Measurements from ENCODE around the gene RCOR3.
"Not testable (repeated sequence)": the region's sequence is repeated elsewhere in the genome, so short reads cannot be mapped to it uniquely, and the experiment has no call there.

Gene RCOR3

GRCh38 chr1:211259638-211260126, 516 bp downstream of the RCOR3 start:
- in situ Hi-C loops (cut with MboI; ENCODE audit: low sequenced_read_pairs) = no loop called here

GRCh38 chr1:211260141-211261107, 1.3 kb downstream of the RCOR3 start:
- in situ Hi-C loops (cut with MboI; ENCODE audit: low sequenced_read_pairs) = no loop called here

- in situ Hi-C loops (cut with MboI; ENCODE audit: low sequenced_read_pairs) = no loop called here
Observed at GRCh38 chr1:211261229-211261628, 2.1 kb downstream of the RCOR3 start.

GRCh38 chr1:211263022-211263421, 3.9 kb downstream of the RCOR3 start:
- in situ Hi-C loops (cut with MboI; ENCODE audit: low sequenced_read_pairs) = not testable (repeated sequence)

- in situ Hi-C loops (cut with MboI; ENCODE audit: low sequenced_read_pairs) = no loop called here
Observed at GRCh38 chr1:211267204-211267857, 8.2 kb downstream of the RCOR3 start.

- in situ Hi-C loops (cut with MboI; ENCODE audit: low sequenced_read_pairs) = no loop called here
Observed at GRCh38 chr1:211279340-211279739, 20.2 kb downstream of the RCOR3 start.

GRCh38 chr1:211280910-211281309, 21.7 kb downstream of the RCOR3 start:
- in situ Hi-C loops (cut with MboI; ENCODE audit: low sequenced_read_pairs) = no loop called here

GRCh38 chr1:211281320-211282022, 22.3 kb downstream of the RCOR3 start:
- in situ Hi-C loops (cut with MboI; ENCODE audit: low sequenced_read_pairs) = no loop called here

- in situ Hi-C loops (cut with MboI; ENCODE audit: low sequenced_read_pairs) = no loop called here
Observed at GRCh38 chr1:211282023-211282373, 22.8 kb downstream of the RCOR3 start.

- in situ Hi-C loops (cut with MboI; ENCODE audit: low sequenced_read_pairs) = no loop called here
Observed at GRCh38 chr1:211285196-211285595, 26.0 kb downstream of the RCOR3 start.

GRCh38 chr1:211287218-211287617, 28.1 kb downstream of the RCOR3 start:
- in situ Hi-C loops (cut with MboI; ENCODE audit: low sequenced_read_pairs) = no loop called here

GRCh38 chr1:211292411-211292810, 33.2 kb downstream of the RCOR3 start:
- in situ Hi-C loops (cut with MboI; ENCODE audit: low sequenced_read_pairs) = no loop called here

- in situ Hi-C loops (cut with MboI; ENCODE audit: low sequenced_read_pairs) = no loop called here
Observed at GRCh38 chr1:211296396-211296795, 37.2 kb downstream of the RCOR3 start.

GRCh38 chr1:211305044-211305443, 45.9 kb downstream of the RCOR3 start:
- in situ Hi-C loops (cut with MboI; ENCODE audit: low sequenced_read_pairs) = no loop called here

- in situ Hi-C loops (cut with MboI; ENCODE audit: low sequenced_read_pairs) = no loop called here
Observed at GRCh38 chr1:211309617-211310016, 50.5 kb downstream of the RCOR3 start.

- in situ Hi-C loops (cut with MboI; ENCODE audit: low sequenced_read_pairs) = no loop called here
Observed at GRCh38 chr1:211313392-211313791, 54.2 kb downstream of the RCOR3 start.

- in situ Hi-C loops (cut with MboI; ENCODE audit: low sequenced_read_pairs) = no loop called here
Observed at GRCh38 chr1:211318576-211319280, 59.6 kb downstream of the RCOR3 start.

GRCh38 chr1:211319892-211320291, 60.7 kb downstream of the RCOR3 start:
- in situ Hi-C loops (cut with MboI; ENCODE audit: low sequenced_read_pairs) = no loop called here

- in situ Hi-C loops (cut with MboI; ENCODE audit: low sequenced_read_pairs) = no loop called here
Observed at GRCh38 chr1:211320980-211321379, 61.8 kb downstream of the RCOR3 start.

GRCh38 chr1:211321646-211322045, 62.5 kb downstream of the RCOR3 start:
- in situ Hi-C loops (cut with MboI; ENCODE audit: low sequenced_read_pairs) = not testable (repeated sequence)
